ENCODE data around the gene PTGER2.

The PTGER2 gene

DNA sequence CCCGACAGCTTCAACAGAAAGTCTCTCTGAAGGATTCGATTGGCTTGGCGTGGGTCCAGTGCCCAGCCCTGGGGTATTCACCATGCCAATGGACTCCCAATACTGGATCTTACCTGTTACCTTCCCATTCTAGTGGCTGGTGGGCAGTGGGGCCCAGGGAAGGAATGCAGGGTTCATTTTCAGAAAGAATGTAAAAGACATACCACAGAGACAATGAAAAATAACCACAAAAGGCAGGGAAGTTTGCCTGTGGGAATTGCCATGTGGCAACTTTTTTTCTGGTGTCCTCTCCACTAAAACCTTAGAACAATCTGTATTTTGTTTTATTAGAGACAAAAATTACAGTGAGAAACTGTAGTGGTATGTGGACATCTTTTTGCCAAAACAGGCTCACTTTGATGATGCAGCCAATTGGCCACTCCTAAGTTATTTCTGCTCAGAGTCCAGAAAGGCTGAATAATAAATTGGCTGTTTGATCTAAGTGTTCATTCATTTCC, 55.2 kb downstream of the PTGER2 start:
- in situ Hi-C loops (cut with HindIII; ENCODE audit: low sequenced_read_pairs), result no loop called here

DNA sequence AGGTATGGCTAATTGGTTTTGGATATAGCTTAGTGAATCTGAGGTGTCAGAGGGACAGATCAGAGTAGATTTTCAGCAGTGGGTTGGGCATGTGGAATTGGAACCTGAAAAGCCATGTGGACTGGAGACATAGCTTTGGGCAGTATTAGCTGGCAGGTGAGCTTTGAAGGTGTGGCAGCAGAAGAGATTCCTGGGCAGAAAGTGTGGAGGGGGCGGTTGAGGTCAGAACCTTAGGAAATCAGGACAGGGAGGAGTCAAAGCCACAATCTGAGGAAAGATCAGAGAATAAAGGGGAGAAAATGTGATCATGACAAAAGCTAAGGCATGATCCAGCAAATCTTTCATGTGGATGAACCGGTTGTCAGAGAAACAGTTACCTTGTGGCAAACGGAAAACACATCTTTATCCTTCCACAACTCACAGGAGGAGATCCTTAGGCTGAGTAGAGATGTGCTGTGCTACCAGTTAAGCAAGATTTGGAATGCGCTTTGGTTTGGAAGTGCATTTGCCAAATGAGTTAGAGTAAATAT, 56.4 kb downstream of the PTGER2 start:
- in situ Hi-C loops (cut with HindIII; ENCODE audit: low sequenced_read_pairs), result no loop called here

DNA sequence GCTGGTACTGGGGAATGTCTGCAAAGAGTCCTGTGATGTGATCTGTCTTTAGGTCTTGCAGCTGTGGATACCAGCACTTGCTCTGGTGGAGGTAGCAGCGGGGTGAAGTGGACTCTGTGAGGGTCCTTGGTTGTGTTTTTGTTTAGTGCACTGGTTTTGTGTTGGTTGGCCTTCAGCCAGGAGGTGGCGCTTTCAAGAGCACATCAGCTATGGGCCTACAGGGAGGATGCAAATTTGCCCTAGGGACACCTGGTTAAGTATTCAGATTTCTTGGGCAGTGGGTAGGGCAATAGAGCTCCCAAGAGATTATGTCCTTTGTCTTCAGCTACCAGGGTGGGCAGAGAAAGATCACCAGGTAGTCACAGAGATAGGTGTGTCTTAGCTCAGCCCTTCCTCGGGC, 63.8 kb downstream of the PTGER2 start:
- in situ Hi-C loops (cut with HindIII; ENCODE audit: low sequenced_read_pairs), result no loop called here
